Activated CD4-positive, alpha-beta memory T cell treated with anti-CD3 and anti-CD28 coated beads, Interleukin-2, amount 10 ng/mL, durations not matched to agents 7 days and 5 days (primary cell): ENCODE results near the gene GBP4. TPM values are rescaled to one million over a fixed set of nuclear protein-coding genes. Genes with fewer than 3 reads are reported as not detected.

ENCODE experiments used
- CTCF ChIA-PET: fragments of 350-600 bp; sonication (Branson Sonifier 250); formaldehyde crosslinking; loops from one replicate; lab custom pipeline; 2021; ENCODE audit warnings: antibody characterized with exemption, inconsistent platforms; lab: Charles Lee
- POLR2A ChIA-PET: fragments of 350-600 bp; sonication (Branson Sonifier 250); formaldehyde crosslinking; loops from one replicate; lab custom pipeline; 2021; ENCODE audit warnings: antibody characterized with exemption; lab: Charles Lee
- DNase-seq: peaks from one replicate; pipeline ENCODE4 v3.0.0-alpha.2; 2020
- H3K27ac Mint-ChIP-seq: one replicate; pipeline ENCODE4 v1.8.0; 2021; ENCODE audit warnings: mild to moderate bottlenecking, mixed read lengths
- H3K27me3 Mint-ChIP-seq: one replicate; pipeline ENCODE4 v1.8.0; 2021; ENCODE audit warnings: mixed read lengths
- H3K36me3 Mint-ChIP-seq: one replicate; pipeline ENCODE4 v1.8.0; 2021; ENCODE audit warnings: low read depth, mixed read lengths
- H3K4me1 Mint-ChIP-seq: one replicate; pipeline ENCODE4 v1.8.0; 2021; ENCODE audit warnings: mixed read lengths
- H3K4me3 Mint-ChIP-seq: one replicate; pipeline ENCODE4 v1.8.0; 2021; ENCODE audit warnings: mild to moderate bottlenecking, mixed read lengths
- H3K9me3 Mint-ChIP-seq: one replicate; pipeline ENCODE4 v1.8.0; 2021; ENCODE audit warnings: mixed read lengths
- total RNA-seq, 2 experiments: library from RNA; stranded (reverse); gene quantifications; one replicate each; pipeline ENCODE4 v1.2.3, GENCODE V29; 2021

GBP4 gene
- total RNA-seq, 2 experiments from 2014 or later, result 61.6 to 70.6 TPM

- no peak for DNase-seq
- peaks cover 9% of the 10 kb centered on the region for H3K36me3 Mint-ChIP-seq
- H3K27ac Mint-ChIP-seq, result no peak overlapping the region
- H3K27me3 Mint-ChIP-seq, result no peaks in the 10 kb centered on the region
- H3K9me3 Mint-ChIP-seq, result peaks cover 9% of the 10 kb centered on the region
- POLR2A ChIA-PET, result no interaction called here
- CTCF ChIA-PET, result no interaction called here
- H3K4me3 Mint-ChIP-seq, result no peak overlapping the region
- H3K4me1 Mint-ChIP-seq, result peaks cover 8% of the 10 kb centered on the region
Measured at GRCh38 chr1:89167590-89168230, 31.0 kb downstream of the GBP4 start.

GRCh38 chr1:89166705-89167104 is 32.0 kb downstream of the GBP4 start:
- H3K36me3 Mint-ChIP-seq, result peaks cover 9% of the 10 kb centered on the region
- H3K27me3 Mint-ChIP-seq, result no peaks in the 10 kb centered on the region
- peaks cover 8% of the 10 kb centered on the region for H3K4me1 Mint-ChIP-seq
- H3K27ac Mint-ChIP-seq, result no peak overlapping the region
- ChIA-PET CTCF (no interaction called here), POLR2A (no interaction called here)
- no peak overlapping the region for H3K4me3 Mint-ChIP-seq
- DNase-seq, result no peak
- H3K9me3 Mint-ChIP-seq, result peaks cover 9% of the 10 kb centered on the region

DNA sequence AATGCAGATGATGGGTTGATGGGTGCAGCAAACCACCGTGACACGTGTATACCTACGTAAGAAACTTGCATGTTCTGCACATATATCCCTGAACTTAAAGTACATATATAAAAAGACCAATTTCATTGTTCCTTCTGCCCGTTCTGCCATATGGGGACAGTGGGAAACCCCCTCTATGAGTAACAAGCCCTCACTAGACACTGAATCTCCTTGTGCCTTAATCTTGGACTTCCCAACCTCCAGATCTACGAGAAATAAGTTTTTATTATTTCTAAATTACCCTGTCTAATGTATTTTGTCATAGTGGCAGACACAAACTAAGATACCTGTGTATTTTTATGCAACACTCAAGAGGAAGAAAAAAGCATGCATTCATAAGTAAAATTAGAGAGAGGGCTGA is 32.9 kb downstream of the GBP4 start:
- CTCF ChIA-PET, result no interaction called here
- H3K9me3 Mint-ChIP-seq, result peaks cover 8% of the 10 kb centered on the region
- peaks cover 9% of the 10 kb centered on the region for H3K36me3 Mint-ChIP-seq
- POLR2A ChIA-PET, result no interaction called here
- H3K4me3 Mint-ChIP-seq, result no peak overlapping the region
- H3K4me1 Mint-ChIP-seq, result peaks cover 3% of the 10 kb centered on the region
- no peaks in the 10 kb centered on the region for H3K27me3 Mint-ChIP-seq
- no peak for DNase-seq
- H3K27ac Mint-ChIP-seq, result no peak overlapping the region

- H3K36me3 Mint-ChIP-seq, result peaks cover 3% of the 10 kb centered on the region
- H3K4me1 Mint-ChIP-seq, result peaks cover 2% of the 10 kb centered on the region
- peaks cover 8% of the 10 kb centered on the region for H3K27me3 Mint-ChIP-seq
- peaks cover 7% of the 10 kb centered on the region for H3K9me3 Mint-ChIP-seq
- no peak for DNase-seq
- no peak overlapping the region for H3K4me3 Mint-ChIP-seq
- ChIA-PET POLR2A (no interaction called here), CTCF (no interaction called here)
- no peak overlapping the region for H3K27ac Mint-ChIP-seq
Measured at GRCh38 chr1:89151047-89151446, 47.7 kb downstream of the GBP4 start.

DNA sequence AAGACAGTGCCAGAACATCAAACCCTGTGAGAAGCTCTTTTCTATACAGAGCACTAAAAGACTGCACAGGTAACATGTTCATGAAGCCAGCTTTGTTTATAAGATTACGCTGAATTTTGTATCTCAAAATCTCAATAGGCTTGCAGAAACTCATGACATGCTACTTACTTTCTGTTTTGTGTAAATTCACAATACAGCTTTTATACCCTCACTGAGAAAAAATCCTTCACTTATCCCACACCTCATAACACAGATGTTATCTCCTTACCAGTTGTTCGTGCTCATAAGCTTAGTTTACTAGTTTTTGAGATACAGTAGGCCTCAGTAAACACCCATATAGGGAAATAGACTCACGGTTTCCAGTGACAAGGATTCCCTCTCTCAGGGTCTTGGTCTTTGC is 48.8 kb downstream of the GBP4 start:
- Mint-ChIP-seq H3K27me3 (peaks cover 8% of the 10 kb centered on the region), H3K4me3 (no peak overlapping the region), H3K36me3 (peaks cover 3% of the 10 kb centered on the region), H3K27ac (no peak overlapping the region), H3K9me3 (no peaks in the 10 kb centered on the region), H3K4me1 (peaks cover 2% of the 10 kb centered on the region)
- no peak for DNase-seq
- POLR2A ChIA-PET, result no interaction called here
- CTCF ChIA-PET, result no interaction called here

DNA sequence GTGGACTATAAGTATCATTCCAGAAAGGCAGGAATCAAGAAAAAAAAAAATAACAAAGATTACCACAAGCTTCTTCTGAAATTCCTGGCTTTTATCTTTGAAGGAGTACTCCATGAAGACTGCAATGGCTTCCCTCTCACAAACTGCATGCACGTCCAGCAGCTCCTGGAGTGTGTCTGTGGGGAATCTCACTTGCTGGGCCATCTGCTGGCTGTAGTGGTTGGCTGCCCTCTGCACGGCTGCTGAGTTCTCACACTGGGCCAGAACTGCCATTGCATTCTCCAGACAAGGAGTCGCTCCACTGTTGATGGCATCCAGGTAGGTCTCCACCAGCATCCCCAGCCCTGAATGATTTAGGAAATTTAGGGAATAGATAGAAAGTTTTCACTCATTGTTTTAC is 49.5 kb downstream of the GBP4 start:
- Mint-ChIP-seq H3K36me3 (peaks cover 3% of the 10 kb centered on the region), H3K27ac (no peak overlapping the region), H3K4me1 (peaks cover 2% of the 10 kb centered on the region), H3K27me3 (peaks cover 8% of the 10 kb centered on the region), H3K9me3 (no peaks in the 10 kb centered on the region), H3K4me3 (no peak overlapping the region)
- ChIA-PET POLR2A (no interaction called here), CTCF (no interaction called here)
- no peak for DNase-seq

GRCh38 chr1:89147678-89148658 is 50.8 kb downstream of the GBP4 start:
- peaks cover 2% of the 10 kb centered on the region for H3K4me1 Mint-ChIP-seq
- POLR2A ChIA-PET, result interaction anchor here (1.1 kb wide), 1 partner anchor 20 kb away, joined by 3 read pairs; no protein-coding TSS in a partner anchor
- DNase-seq, result no peak
- peaks cover 8% of the 10 kb centered on the region for H3K27me3 Mint-ChIP-seq
- no peak overlapping the region for H3K4me3 Mint-ChIP-seq
- H3K9me3 Mint-ChIP-seq, result no peaks in the 10 kb centered on the region
- no peak overlapping the region for H3K27ac Mint-ChIP-seq
- H3K36me3 Mint-ChIP-seq, result peaks cover 3% of the 10 kb centered on the region
- CTCF ChIA-PET, result no interaction called here

DNA sequence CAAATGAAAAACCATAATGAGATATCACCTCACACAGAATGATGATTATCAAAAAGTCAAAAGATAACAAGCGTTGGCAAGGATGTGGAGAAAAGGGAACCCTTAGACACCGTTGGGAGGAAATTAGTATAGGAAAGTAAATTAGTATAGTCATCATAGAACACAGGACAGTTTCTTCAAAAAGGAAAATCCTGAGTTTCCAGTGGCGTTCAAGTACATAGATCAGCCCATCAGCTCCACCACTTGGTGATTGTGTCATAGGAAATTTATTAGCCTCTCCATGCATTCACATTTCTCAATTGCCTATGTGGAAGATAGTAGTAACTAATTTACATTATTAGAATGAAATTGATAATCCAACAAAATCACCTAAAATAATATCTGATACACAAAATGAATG is 52.0 kb downstream of the GBP4 start:
- H3K4me3 Mint-ChIP-seq, result no peak overlapping the region
- peaks cover 2% of the 10 kb centered on the region for H3K4me1 Mint-ChIP-seq
- H3K9me3 Mint-ChIP-seq, result no peaks in the 10 kb centered on the region
- ChIA-PET POLR2A (no interaction called here), CTCF (no interaction called here)
- DNase-seq, result no peak
- H3K36me3 Mint-ChIP-seq, result peaks cover 3% of the 10 kb centered on the region
- peaks cover 8% of the 10 kb centered on the region for H3K27me3 Mint-ChIP-seq
- H3K27ac Mint-ChIP-seq, result no peak overlapping the region

GRCh38 chr1:89143484-89143883 is 55.3 kb downstream of the GBP4 start:
- ChIA-PET CTCF (no interaction called here), POLR2A (no interaction called here)
- H3K36me3 Mint-ChIP-seq, result peaks cover 6% of the 10 kb centered on the region
- no peak overlapping the region for H3K27ac Mint-ChIP-seq
- no peak overlapping the region for H3K4me3 Mint-ChIP-seq
- peaks cover 12% of the 10 kb centered on the region for H3K27me3 Mint-ChIP-seq
- no peaks in the 10 kb centered on the region for H3K4me1 Mint-ChIP-seq
- no peak for DNase-seq
- peaks cover 4% of the 10 kb centered on the region for H3K9me3 Mint-ChIP-seq

DNA sequence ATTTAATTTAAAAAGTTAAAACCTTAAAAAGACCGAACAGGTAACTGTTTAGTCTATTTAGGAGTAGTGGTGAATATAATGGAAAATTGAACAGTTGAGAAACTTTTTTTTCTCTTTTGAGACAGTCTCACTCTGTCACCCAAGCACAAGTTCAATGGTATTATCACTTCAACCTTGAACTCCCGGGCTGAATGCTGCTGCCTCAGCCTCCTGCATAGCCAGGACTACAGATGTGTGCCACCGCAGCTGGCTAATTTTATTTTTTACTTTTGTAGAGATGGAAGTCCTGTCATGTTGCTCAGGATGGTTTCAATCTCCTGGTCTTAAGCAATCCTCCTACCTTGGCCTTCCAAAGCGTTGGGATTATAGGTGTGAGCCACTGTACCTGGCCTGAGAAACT is 56.6 kb downstream of the GBP4 start:
- DNase-seq, result no peak
- ChIA-PET POLR2A (interaction anchor here (1.3 kb wide), 1 partner anchor 24 kb away, joined by 3 read pairs; no protein-coding TSS in a partner anchor), CTCF (no interaction called here)
- Mint-ChIP-seq H3K27me3 (peaks cover 8% of the 10 kb centered on the region), H3K4me3 (no peak overlapping the region), H3K27ac (no peak overlapping the region), H3K4me1 (no peaks in the 10 kb centered on the region), H3K36me3 (peaks cover 15% of the 10 kb centered on the region), H3K9me3 (peaks cover 13% of the 10 kb centered on the region)

DNA sequence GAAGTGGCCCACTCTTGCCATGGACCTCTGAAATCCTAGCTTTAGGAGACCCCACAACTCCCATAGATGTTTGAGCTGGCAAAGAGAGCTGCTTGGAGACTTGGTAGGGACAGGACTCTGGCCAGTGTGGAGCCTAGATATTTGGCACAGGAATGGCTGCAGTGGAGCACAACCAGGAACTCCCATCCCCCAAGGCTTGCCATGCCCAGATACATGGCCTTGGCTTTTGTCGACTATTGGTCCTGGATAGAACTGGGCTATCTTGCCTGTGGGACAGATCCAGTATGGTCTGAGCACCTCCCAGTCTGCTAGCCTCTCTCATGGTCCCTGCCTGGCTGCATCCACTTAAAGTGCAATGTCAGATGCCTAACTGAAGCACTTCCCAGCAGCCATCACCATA is 65.0 kb downstream of the GBP4 start:
- DNase-seq, result no peak
- Mint-ChIP-seq H3K4me3 (no peak overlapping the region), H3K27me3 (peaks cover 3% of the 10 kb centered on the region), H3K27ac (no peak overlapping the region), H3K36me3 (peaks cover 40% of the 10 kb centered on the region), H3K9me3 (peaks cover 36% of the 10 kb centered on the region), H3K4me1 (peaks cover 14% of the 10 kb centered on the region)
- POLR2A ChIA-PET, result interaction anchor here (0.6 to 0.8 kb wide), 2 partner anchors 52 to 124 kb away, joined by 3 read pairs; no protein-coding TSS in a partner anchor
- CTCF ChIA-PET, result no interaction called here
